Mesodermal cell (in vitro differentiated cells): ENCODE data around the gene NDP.

Source experiments
- H3K27ac ChIP-seq: 2 replicates; pipeline ENCODE4 v1.7.0; 2013; ENCODE audit warnings: mild to moderate bottlenecking, low read depth, low read length, moderate library complexity; ENCODE audit not compliant: severe bottlenecking
- H3K36me3 ChIP-seq: 2 replicates; pipeline ENCODE4 v1.7.1; 2013; ENCODE audit warnings: mild to moderate bottlenecking, low read length, moderate library complexity; ENCODE audit not compliant: control insufficient read depth, insufficient read depth
- H3K4me1 ChIP-seq: one replicate; pipeline ENCODE4 v1.7.1; 2013; ENCODE audit warnings: mild to moderate bottlenecking, low read length; ENCODE audit not compliant: insufficient read depth, control insufficient read depth, poor library complexity, severe bottlenecking
- H3K4me3 ChIP-seq: 2 replicates; pipeline ENCODE4 v1.7.0; 2013; ENCODE audit warnings: low read length, control low read depth, mild to moderate bottlenecking; ENCODE audit not compliant: insufficient read depth, poor library complexity, severe bottlenecking; ENCODE audit errors: extremely low read depth
- H3K9me3 ChIP-seq: 2 replicates; pipeline ENCODE4 v1.7.1; 2013; ENCODE audit warnings: mild to moderate bottlenecking, low read length, moderate library complexity; ENCODE audit not compliant: control insufficient read depth
- WGBS, 2 experiments: methylation state at CpG; one replicate each; pipeline ENCODE4 v1.1.5; 2013; ENCODE audit warnings: missing lambda C conversion rate in 2 of 2; ENCODE audit not compliant: insufficient coverage in 2 of 2; 5-methylcytosine and 5-hydroxymethylcytosine counted together

Gene NDP

DNA sequence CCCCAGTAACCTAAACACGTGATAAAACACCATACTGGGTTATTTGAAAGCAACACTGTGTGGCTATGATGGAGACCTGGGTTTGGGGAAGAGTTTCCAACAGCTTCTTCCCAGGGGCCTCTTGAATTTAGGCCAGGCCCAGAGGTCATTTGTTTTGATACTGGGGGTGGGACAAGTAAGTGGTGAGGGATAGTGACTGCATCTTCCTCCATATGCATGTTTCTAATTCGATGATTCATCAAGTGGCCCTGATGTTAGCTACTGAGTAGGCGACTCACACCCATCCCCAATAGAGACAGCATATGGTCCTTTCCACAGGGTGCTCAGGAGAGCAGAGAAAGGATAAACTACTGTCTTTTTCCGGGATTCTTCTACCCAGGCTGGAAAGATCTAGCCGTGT is 2.7 kb downstream of the NDP start:
- Histone ChIP-seq H3K4me3 (no peak overlapping the region), H3K9me3 (no peaks in the 10 kb centered on the region), H3K36me3 (no peaks in the 10 kb centered on the region), H3K27ac (no peak overlapping the region), H3K4me1 (peaks cover 9% of the 10 kb centered on the region)
- WGBS, 2 experiments, result 80% methylated on average over 1 of the region's 5 CpGs; no CpG with 5 or more reads in 1 of the 2 experiments

DNA sequence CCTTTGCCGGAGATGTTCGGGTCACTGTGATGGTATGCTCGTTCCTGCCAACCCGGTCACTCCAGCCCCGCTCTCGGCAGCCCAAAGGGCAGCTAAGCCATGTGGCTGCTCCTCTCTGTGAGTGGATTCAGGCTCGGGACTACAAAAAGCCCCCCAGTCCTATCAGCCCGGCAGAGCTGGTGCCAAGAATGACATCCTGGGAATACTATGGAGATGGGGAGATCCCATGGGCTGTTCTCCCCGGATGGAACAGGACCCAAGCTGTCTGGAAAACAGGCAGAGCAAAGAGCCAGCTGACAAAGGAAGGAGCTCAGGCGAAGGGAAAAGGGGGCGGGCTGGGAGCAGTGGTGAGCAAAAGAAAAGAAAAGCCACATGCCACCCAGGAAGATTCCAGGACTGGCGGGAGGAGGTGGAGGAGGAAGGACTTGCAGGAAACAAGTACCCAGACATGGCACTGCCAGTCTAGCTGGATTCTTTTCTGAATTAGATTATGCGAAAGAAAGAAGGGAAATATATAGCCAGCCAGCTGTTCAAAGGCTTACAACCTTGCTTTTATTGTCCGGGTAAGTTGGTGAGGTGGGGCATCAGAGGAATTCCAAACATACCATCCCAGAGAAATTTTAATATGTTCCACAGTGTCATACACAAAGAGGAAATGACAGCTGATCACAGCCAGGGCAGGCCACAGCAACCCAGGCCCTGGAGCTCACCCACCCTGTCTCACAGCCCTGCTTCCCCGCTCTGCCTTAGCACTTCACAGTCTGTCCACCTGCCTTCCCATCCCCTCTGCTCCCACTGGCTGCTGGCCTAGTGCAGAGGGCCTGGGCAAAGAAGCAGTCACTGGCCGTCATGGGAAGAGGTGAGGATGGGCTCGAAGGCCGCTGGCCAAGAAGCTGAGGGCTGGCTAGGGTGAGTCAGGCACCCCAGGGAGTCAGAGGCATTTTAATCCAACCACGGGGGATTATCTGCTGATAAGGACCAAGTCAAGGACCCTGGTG is 3.4 kb downstream of the NDP start:
- no peak overlapping the region for H3K27ac ChIP-seq
- H3K9me3 ChIP-seq, result no peaks in the 10 kb centered on the region
- no peak overlapping the region for H3K4me3 ChIP-seq
- H3K4me1 ChIP-seq, result peaks cover 9% of the 10 kb centered on the region
- WGBS, 2 experiments, result 85 to 95% methylated on average over 4 to 9 of the region's 19 CpGs
- no peaks in the 10 kb centered on the region for H3K36me3 ChIP-seq

GRCh38 chrX:43968359-43968781 is 4.8 kb downstream of the NDP start:
- Histone ChIP-seq H3K27ac (no peak overlapping the region), H3K4me1 (peaks cover 9% of the 10 kb centered on the region), H3K4me3 (no peak overlapping the region), H3K36me3 (no peaks in the 10 kb centered on the region), H3K9me3 (no peaks in the 10 kb centered on the region)
- WGBS, 2 experiments, result no CpG with 5 or more reads among the region's 4 CpGs

- Histone ChIP-seq H3K36me3 (no peaks in the 10 kb centered on the region), H3K4me3 (no peak overlapping the region), H3K27ac (no peak overlapping the region), H3K4me1 (peaks cover 3% of the 10 kb centered on the region), H3K9me3 (no peaks in the 10 kb centered on the region)
- WGBS, 2 experiments, result 100% methylated on average over 1 of the region's 3 CpGs; no CpG with 5 or more reads in 1 of the 2 experiments
Observed at GRCh38 chrX:43964936-43965335, 8.3 kb downstream of the NDP start.

DNA sequence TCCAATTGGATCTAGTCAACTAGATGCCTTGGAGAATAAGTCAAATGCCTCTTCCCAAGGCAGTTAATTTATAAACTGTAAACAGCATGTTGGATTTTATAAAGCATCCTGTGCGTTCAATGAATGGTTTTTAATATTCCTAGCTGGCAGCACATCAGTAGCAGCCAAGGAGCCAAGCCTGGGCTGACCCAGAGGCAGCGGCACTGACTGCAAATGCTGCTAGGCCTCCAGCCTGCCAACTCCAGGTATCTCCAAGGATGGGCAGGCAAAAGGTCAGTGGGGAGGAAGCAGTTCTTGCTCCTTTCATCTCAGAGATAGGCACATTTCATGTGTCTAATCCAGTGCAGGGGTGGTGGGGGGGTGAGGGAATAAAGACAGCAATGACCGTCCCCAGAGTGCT is 9.5 kb downstream of the NDP start:
- Histone ChIP-seq H3K4me1 (no peaks in the 10 kb centered on the region), H3K27ac (no peak overlapping the region), H3K4me3 (no peak overlapping the region), H3K36me3 (no peaks in the 10 kb centered on the region), H3K9me3 (no peaks in the 10 kb centered on the region)
- no CpG with 5 or more reads among the region's 3 CpGs for WGBS, 2 experiments

DNA sequence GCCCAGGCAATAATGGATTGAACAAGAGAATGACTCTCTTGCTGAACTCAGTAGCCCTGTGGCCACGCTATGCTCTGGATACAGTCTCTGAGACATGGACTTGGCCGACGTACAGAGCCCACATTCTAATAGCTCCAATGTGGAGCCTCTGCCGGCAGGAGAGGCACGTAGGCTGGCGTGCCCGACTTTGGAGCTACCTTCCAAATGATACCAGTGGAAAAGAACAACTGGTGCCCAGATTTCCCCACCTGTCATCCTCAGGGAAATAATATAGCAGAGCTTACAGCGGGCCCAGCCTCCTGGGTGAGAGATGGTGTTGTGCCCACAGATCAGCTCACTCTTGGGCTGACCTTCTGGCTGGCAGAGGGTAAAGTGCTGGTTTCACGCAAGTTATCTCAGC is 10.6 kb downstream of the NDP start:
- H3K4me3 ChIP-seq, result no peak overlapping the region
- no peak overlapping the region for H3K27ac ChIP-seq
- H3K4me1 ChIP-seq, result no peaks in the 10 kb centered on the region
- WGBS, 2 experiments, result 100% methylated on average over 1 to 7 of the region's 9 CpGs
- no peaks in the 10 kb centered on the region for H3K9me3 ChIP-seq
- no peaks in the 10 kb centered on the region for H3K36me3 ChIP-seq

DNA sequence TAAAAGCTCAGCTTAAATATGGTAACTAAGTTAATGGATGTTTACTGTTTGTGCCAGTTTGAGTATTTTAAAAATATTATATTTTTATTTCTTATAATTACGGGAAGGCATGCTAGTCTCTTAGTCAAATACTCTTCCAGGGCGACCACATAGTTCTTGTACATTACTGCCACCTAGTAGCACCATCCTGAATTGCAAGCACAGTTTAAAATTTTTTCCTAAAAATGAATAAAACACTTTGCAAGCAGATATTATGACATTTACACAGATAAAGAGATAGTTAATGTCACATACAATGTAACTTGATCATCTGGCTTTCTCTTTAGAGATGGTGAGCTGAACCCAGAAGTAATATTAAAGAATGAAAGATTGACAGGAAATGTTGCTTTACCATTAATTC is 11.5 kb downstream of the NDP start:
- Histone ChIP-seq H3K36me3 (no peaks in the 10 kb centered on the region), H3K4me3 (no peak overlapping the region), H3K27ac (no peak overlapping the region), H3K9me3 (no peaks in the 10 kb centered on the region), H3K4me1 (no peaks in the 10 kb centered on the region)
- WGBS, 2 experiments, result no CpG with 5 or more reads among the region's 2 CpGs

DNA sequence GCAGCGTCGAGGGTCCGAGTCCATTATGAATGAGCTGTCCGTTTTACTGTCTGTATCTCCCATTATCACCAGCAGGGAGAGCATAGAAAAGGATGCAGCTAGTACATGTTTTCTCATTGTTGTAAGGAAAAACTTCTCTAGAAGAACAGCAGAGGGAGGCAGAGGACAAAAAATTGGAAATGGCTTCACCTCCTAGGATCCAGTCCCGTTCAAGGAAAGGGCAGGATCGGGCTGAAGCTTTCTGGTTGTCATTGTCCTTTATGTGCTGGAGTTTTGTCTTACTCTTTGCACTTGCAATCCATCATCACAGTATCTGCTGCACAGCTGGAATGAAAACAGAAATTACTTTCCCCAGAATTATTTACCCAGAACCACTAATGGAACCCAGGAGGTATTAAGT is 14.7 kb downstream of the NDP start:
- Histone ChIP-seq H3K27ac (no peak overlapping the region), H3K36me3 (no peaks in the 10 kb centered on the region), H3K9me3 (no peaks in the 10 kb centered on the region), H3K4me1 (no peaks in the 10 kb centered on the region), H3K4me3 (no peak overlapping the region)
- WGBS, 2 experiments, result 0% methylated on average over 1 of the region's 6 CpGs; no CpG with 5 or more reads in 1 of the 2 experiments

DNA sequence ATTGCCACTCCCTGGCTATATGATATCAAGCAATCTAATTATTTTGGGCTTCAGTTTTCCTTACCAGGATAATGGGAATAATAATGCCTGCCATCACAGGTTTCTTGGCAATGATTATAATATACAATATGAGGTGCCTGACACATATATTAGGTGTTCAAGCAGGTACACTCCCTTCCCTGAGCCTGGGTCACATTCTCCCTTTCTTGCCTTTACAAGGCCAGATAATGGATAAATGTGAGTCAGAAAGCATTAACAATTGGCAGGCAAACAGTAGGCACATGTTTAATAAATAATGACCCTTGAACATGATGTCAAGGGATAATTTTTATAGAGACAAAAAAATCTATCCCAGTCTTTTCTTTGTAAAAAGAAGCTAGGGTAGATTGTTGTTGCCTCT is 17.2 kb downstream of the NDP start:
- H3K36me3 ChIP-seq, result no peaks in the 10 kb centered on the region
- H3K4me1 ChIP-seq, result no peaks in the 10 kb centered on the region
- no peak overlapping the region for H3K4me3 ChIP-seq
- H3K27ac ChIP-seq, result no peak overlapping the region
- H3K9me3 ChIP-seq, result no peaks in the 10 kb centered on the region

- Histone ChIP-seq H3K36me3 (no peaks in the 10 kb centered on the region), H3K9me3 (no peaks in the 10 kb centered on the region), H3K27ac (no peak overlapping the region), H3K4me3 (no peak overlapping the region), H3K4me1 (no peaks in the 10 kb centered on the region)
- WGBS, 2 experiments, result no CpG with 5 or more reads among the region's 3 CpGs
Observed at GRCh38 chrX:43953218-43953617, 20.0 kb downstream of the NDP start.

DNA sequence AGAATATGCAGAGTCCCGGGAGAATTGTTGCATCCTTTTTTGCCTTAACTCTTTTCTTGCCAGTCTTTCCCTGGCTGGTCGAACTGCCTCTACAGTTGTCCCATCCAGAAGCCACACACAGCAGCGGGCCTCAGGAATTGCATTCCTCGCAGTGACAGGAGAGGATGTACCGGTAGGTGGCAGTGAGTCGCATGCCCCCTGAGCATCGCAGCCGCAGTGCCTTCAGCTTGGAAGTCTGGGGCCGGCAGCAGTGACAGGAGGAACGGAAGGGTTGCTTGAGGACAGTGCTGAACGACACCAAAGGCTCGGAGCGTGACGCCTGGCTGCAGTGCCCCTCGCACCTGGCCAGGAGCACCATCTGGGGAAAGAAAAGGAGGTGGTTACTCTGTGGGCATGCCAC is 23.5 kb downstream of the NDP start:
- H3K27ac ChIP-seq, result no peak overlapping the region
- H3K36me3 ChIP-seq, result no peaks in the 10 kb centered on the region
- 0 to 10% methylated on average over 1 to 2 of the region's 15 CpGs for WGBS, 2 experiments
- no peak overlapping the region for H3K4me3 ChIP-seq
- no peaks in the 10 kb centered on the region for H3K4me1 ChIP-seq
- H3K9me3 ChIP-seq, result no peaks in the 10 kb centered on the region
